Tibial artery (tissue), 4 donors: Measurements from ENCODE around the gene SLC2A11.

Experiments
- DNase-seq, 2 donors: peaks; one replicate each; pipeline ENCODE4 v3.0.0-alpha.2; 2019
- H3K27ac ChIP-seq, 2 donors: fragments of 200-600 bp; sonication (generic) in 1 of 2; 1 replicate in 1 of 2; 2 replicates in 1 of 2; pipeline ENCODE4 v1.5.1; 2018 to 2019; ENCODE audit warnings: mild to moderate bottlenecking in 1 of 2
- H3K27me3 ChIP-seq, 2 donors: fragments of 200-600 bp; sonication (generic) in 1 of 2; one replicate each; pipeline versions ENCODE4 v1.5.1 to v1.6.0; 2016 to 2019
- H3K36me3 ChIP-seq, 3 donors: fragments of 200-600 bp; sonication (generic) in 2 of 3; one replicate each; pipeline ENCODE4 v1.5.1; 2016 to 2019; ENCODE audit warnings: mild to moderate bottlenecking in 2 of 3
- H3K4me1 ChIP-seq, 4 donors: fragments of 200-600 bp; sonication (generic) in 2 of 4; 1 replicate in 3 of 4; 2 replicates in 1 of 4; pipeline ENCODE4 v1.5.1; 2016 to 2019
- H3K4me3 ChIP-seq, 2 donors: fragments of 200-600 bp; sonication (generic) in 1 of 2; 1 replicate in 1 of 2; 2 replicates in 1 of 2; pipeline ENCODE4 v1.5.1; 2018 to 2019; ENCODE audit warnings: mild to moderate bottlenecking in 2 of 2
- H3K9me3 ChIP-seq, 3 donors: fragments of 200-600 bp; sonication (generic) in 1 of 3; one replicate each; pipeline ENCODE4 v1.5.1; 2016 to 2019
- intact Hi-C: fragments of 100-400 bp; cut with DNase I; formaldehyde crosslinking; loops from one replicate; pipeline ENCODE4 v1.15.0; 2023; ENCODE audit warnings: low total_unique reads
- TF ChIP-seq, protein P1 (sequence below), 2 experiments: fragments of 200-600 bp in 1 of 2; fragments of 450-650 bp in 1 of 2; IDR thresholded peaks; one replicate each; pipeline ENCODE4 v1.5.1; 2017 to 2019; ENCODE audit warnings: antibody characterized with exemption in 2 of 2, mild to moderate bottlenecking in 1 of 2, moderate library complexity in 1 of 2

Gene SLC2A11

DNA sequence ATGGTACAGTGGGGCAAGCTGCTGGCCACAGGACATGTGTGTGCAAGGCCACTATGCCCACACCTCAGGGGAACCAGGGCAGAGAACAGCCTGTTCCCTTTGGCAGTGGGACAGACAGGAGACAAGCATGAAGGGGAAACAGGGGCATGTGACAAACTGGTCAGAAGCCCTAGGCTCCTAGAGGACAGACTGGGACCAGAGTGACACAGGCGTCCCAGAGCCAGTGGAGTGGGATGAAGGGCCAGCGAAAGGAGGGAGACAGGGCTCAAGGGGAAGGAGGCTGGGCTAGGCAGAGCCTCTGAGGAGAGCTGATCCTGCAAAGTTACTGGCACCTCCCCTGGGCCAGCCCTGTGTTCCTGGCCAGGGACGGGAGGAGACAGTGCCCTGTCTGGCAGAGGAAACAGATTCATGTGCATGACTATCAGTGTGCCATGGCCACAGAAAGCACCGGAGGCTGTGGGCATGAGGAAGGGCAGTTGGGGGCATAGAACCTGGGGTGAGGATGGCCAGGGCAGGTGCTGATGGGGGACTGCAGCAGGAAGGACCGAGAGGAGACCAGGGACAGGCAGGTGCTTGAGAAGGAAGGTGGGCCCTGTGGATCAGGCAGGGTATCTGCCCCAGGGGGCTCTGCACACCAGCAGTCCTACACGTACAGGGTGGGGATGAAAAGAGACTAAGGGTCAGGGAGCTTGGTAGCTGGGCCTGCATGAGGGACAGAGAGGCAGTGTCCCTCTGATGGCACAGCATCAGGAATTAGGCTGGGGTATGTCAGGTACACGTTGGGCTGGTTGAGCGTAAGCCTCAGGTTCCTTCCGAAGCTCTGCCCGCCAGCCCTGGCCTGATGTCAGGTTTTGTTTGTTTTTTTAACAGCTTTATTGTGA is 28.6 kb upstream of the SLC2A11 start:
- no peak overlapping the region for H3K27ac ChIP-seq

DNA sequence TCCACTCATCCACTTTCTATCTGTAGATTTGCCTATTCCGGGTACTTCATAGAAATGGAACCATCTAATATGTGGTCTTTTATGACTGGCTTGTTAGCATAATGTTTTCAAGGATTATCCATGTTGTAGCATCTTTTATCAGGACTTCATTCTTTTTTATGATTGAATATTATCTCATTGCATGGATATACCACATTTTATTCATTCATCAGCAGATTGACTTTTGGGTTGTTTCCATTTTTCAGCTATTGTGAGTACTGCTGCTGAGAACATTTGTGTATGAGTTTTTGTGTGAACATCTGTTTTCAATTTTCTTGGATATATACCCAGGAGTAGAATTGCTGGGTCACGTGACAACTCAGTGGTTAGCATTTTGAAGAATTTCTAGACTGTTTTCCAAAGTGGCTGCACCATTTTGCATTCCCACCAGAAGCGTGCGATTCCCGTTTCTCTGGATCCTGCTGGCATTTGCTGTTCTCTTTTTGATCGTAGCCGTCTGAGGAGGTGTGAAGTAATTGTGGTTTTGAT is 27.8 kb upstream of the SLC2A11 start:
- Histone ChIP-seq H3K27me3 (no peaks in the 10 kb centered on the region), H3K9me3 (no peaks in the 10 kb centered on the region), H3K4me3 (no peak overlapping the region), H3K27ac (no peak overlapping the region), H3K36me3 (peaks cover 21 to 91% (median 73%) of the 10 kb centered on the region in 3 donors), H3K4me1 (peaks cover 0 to 18% (median 9%) of the 10 kb centered on the region in 4 donors)
- no peak for DNase-seq
- intact Hi-C loops = no loop called here
- TF ChIP-seq, protein P1, sequence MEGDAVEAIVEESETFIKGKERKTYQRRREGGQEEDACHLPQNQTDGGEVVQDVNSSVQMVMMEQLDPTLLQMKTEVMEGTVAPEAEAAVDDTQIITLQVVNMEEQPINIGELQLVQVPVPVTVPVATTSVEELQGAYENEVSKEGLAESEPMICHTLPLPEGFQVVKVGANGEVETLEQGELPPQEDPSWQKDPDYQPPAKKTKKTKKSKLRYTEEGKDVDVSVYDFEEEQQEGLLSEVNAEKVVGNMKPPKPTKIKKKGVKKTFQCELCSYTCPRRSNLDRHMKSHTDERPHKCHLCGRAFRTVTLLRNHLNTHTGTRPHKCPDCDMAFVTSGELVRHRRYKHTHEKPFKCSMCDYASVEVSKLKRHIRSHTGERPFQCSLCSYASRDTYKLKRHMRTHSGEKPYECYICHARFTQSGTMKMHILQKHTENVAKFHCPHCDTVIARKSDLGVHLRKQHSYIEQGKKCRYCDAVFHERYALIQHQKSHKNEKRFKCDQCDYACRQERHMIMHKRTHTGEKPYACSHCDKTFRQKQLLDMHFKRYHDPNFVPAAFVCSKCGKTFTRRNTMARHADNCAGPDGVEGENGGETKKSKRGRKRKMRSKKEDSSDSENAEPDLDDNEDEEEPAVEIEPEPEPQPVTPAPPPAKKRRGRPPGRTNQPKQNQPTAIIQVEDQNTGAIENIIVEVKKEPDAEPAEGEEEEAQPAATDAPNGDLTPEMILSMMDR (IDR thresholded peaks at IDR 0.05) = no peak

More for the DNA sequence above, 28.6 kb upstream of the SLC2A11 start:
- no peaks in the 10 kb centered on the region for H3K9me3 ChIP-seq
- intact Hi-C loops = no loop called here
- no peaks in the 10 kb centered on the region for H3K27me3 ChIP-seq
- TF ChIP-seq, protein P1 (IDR thresholded peaks at IDR 0.05) = no peak
- H3K4me1 ChIP-seq = peaks cover 0 to 17% (median 4%) of the 10 kb centered on the region in 4 donors
- H3K36me3 ChIP-seq = peaks cover 23 to 91% (median 73%) of the 10 kb centered on the region in 3 donors
- no peak overlapping the region for H3K4me3 ChIP-seq
- DNase-seq = no peak

GRCh38 chr22:23831261-23831660 is 26.4 kb upstream of the SLC2A11 start:
- TF ChIP-seq, protein P1 (IDR thresholded peaks at IDR 0.05) = no peak
- Histone ChIP-seq H3K36me3 (peaks cover 8 to 90% (median 68%) of the 10 kb centered on the region in 3 donors), H3K4me3 (no peak overlapping the region), H3K9me3 (no peaks in the 10 kb centered on the region), H3K27ac (no peak overlapping the region), H3K4me1 (peaks cover 0 to 32% (median 20%) of the 10 kb centered on the region in 4 donors), H3K27me3 (no peaks in the 10 kb centered on the region)
- intact Hi-C loops = no loop called here
- peak in 1 of 2 donors; percentile 45 for DNase-seq

- peaks cover 0 to 32% (median 20%) of the 10 kb centered on the region in 4 donors for H3K4me1 ChIP-seq
- DNase-seq = peak in 1 of 2 donors; percentile 48
- TF ChIP-seq, protein P1 (IDR thresholded peaks at IDR 0.05) = no peak
- H3K9me3 ChIP-seq = no peaks in the 10 kb centered on the region
- intact Hi-C loops = no loop called here
- H3K36me3 ChIP-seq = peaks cover 8 to 87% (median 63%) of the 10 kb centered on the region in 3 donors
- H3K27ac ChIP-seq = no peak overlapping the region
- H3K27me3 ChIP-seq = no peaks in the 10 kb centered on the region
- no peak overlapping the region for H3K4me3 ChIP-seq
Measured at GRCh38 chr22:23831781-23832180, 25.9 kb upstream of the SLC2A11 start.

- Histone ChIP-seq H3K4me3 (no peak overlapping the region), H3K36me3 (peaks cover 4 to 86% (median 56%) of the 10 kb centered on the region in 3 donors), H3K27ac (no peak overlapping the region), H3K4me1 (peaks cover 0 to 32% (median 20%) of the 10 kb centered on the region in 4 donors), H3K9me3 (no peaks in the 10 kb centered on the region), H3K27me3 (no peaks in the 10 kb centered on the region)
- intact Hi-C loops = no loop called here
- TF ChIP-seq, protein P1 (IDR thresholded peaks at IDR 0.05) = no peak
- DNase-seq = peak in 1 of 2 donors; percentile 54
Measured at GRCh38 chr22:23832226-23833016, 25.3 kb upstream of the SLC2A11 start.
